H9 (cell line): ENCODE results near the gene APOBEC4. TPM values are rescaled to one million over a fixed set of nuclear protein-coding genes. Genes with fewer than 3 reads are reported as not detected.

Source experiments
- DNase-seq: peaks from one replicate; pipeline ENCODE4 v3.0.0-alpha.2; 2017
- H2AFZ ChIP-seq: one replicate; pipeline ENCODE4 v1.6.1; 2013; ENCODE audit warnings: mild to moderate bottlenecking, low read length, control low read depth, moderate library complexity
- H2AK5ac ChIP-seq: 2 replicates; pipeline ENCODE4 v1.6.1; 2013; ENCODE audit warnings: low read length, control low read depth, mixed read lengths; ENCODE audit not compliant: insufficient read length
- H2BK120ac ChIP-seq: one replicate; pipeline ENCODE4 v1.6.1; 2013; ENCODE audit warnings: low read depth, mild to moderate bottlenecking, low read length, control low read depth, inconsistent platforms; ENCODE audit not compliant: poor library complexity, severe bottlenecking
- H2BK12ac ChIP-seq: 2 replicates; pipeline ENCODE4 v1.6.1; 2013; ENCODE audit warnings: low read length, control low read depth, mixed read lengths, low read depth; ENCODE audit not compliant: insufficient read length
- H2BK15ac ChIP-seq: 2 replicates; pipeline ENCODE4 v1.6.1; 2013; ENCODE audit warnings: low read depth, low read length, control low read depth
- H2BK20ac ChIP-seq: one replicate; pipeline ENCODE4 v1.6.1; 2013; ENCODE audit warnings: low read depth, mild to moderate bottlenecking, low read length, control low read depth, inconsistent platforms; ENCODE audit not compliant: poor library complexity, severe bottlenecking
- H2BK5ac ChIP-seq: 2 replicates; pipeline ENCODE4 v1.6.1; 2013; ENCODE audit warnings: low read length, control low read depth, mixed read lengths; ENCODE audit not compliant: insufficient read length
- H3K14ac ChIP-seq: 2 replicates; pipeline ENCODE4 v1.6.1; 2013; ENCODE audit warnings: low read length, control low read depth; ENCODE audit not compliant: insufficient read depth
- H3K18ac ChIP-seq: 2 replicates; pipeline ENCODE4 v1.6.1; 2013; ENCODE audit warnings: low read depth, mild to moderate bottlenecking, mixed read lengths, low read length, control low read depth; ENCODE audit not compliant: insufficient read length
- H3K23ac ChIP-seq: 2 replicates; pipeline ENCODE4 v1.6.1; 2013; ENCODE audit warnings: low read length, control low read depth, mixed read lengths, low read depth; ENCODE audit not compliant: insufficient read length
- H3K23me2 ChIP-seq: 2 replicates; pipeline ENCODE4 v1.6.1; 2013; ENCODE audit warnings: low read depth, mild to moderate bottlenecking, mixed read lengths, low read length, control low read depth; ENCODE audit not compliant: insufficient read length, poor library complexity, severe bottlenecking
- H3K27ac ChIP-seq: 2 replicates; pipeline ENCODE4 v1.5.1; 2013; ENCODE audit warnings: low read length, control low read depth, mixed read lengths, low read depth; ENCODE audit not compliant: insufficient read length
- H3K27me3 ChIP-seq: 2 replicates; pipeline ENCODE4 v1.6.1; 2013; ENCODE audit warnings: low read length, control low read depth, inconsistent platforms; ENCODE audit not compliant: insufficient read depth
- H3K4ac ChIP-seq: 2 replicates; pipeline ENCODE4 v1.6.1; 2013; ENCODE audit warnings: low read depth, mild to moderate bottlenecking, control low read depth, inconsistent platforms, low read length, moderate library complexity
- H3K4me1 ChIP-seq: 2 replicates; pipeline ENCODE4 v1.6.1; 2013; ENCODE audit warnings: low read length, control low read depth, inconsistent platforms; ENCODE audit not compliant: insufficient read depth
- H3K4me2 ChIP-seq: 2 replicates; pipeline ENCODE4 v1.6.1; 2013; ENCODE audit warnings: low read length, control low read depth, mixed read lengths; ENCODE audit not compliant: insufficient read length, insufficient read depth
- H3K56ac ChIP-seq: 2 replicates; pipeline ENCODE4 v1.6.1; 2013; ENCODE audit warnings: low read depth, mild to moderate bottlenecking, mixed read lengths, low read length, control low read depth; ENCODE audit not compliant: insufficient read length
- H3K79me1 ChIP-seq: 2 replicates; pipeline ENCODE4 v1.6.1; 2013; ENCODE audit warnings: low read depth, mild to moderate bottlenecking, moderate library complexity, low read length, control low read depth, inconsistent platforms; ENCODE audit not compliant: insufficient read depth, poor library complexity, severe bottlenecking
- H3K79me2 ChIP-seq: 2 replicates; pipeline ENCODE4 v1.6.1; 2013; ENCODE audit warnings: low read length, control low read depth, inconsistent platforms; ENCODE audit not compliant: insufficient read depth
- H3K9ac ChIP-seq: 2 replicates; pipeline ENCODE4 v1.6.1; 2013; ENCODE audit warnings: low read length, control low read depth, mixed read lengths; ENCODE audit not compliant: insufficient read length; ENCODE audit errors: extremely low read depth
- H3K9me3 ChIP-seq: one replicate; pipeline ENCODE4 v1.6.1; 2013; ENCODE audit warnings: low read depth, low read length, inconsistent platforms; ENCODE audit not compliant: control insufficient read depth
- H3T11ph ChIP-seq: one replicate; pipeline ENCODE4 v1.6.1; 2013; ENCODE audit warnings: mild to moderate bottlenecking, low read length, control low read depth, inconsistent platforms
- H4K20me1 ChIP-seq: one replicate; pipeline ENCODE4 v1.6.1; 2013; ENCODE audit not compliant: control insufficient read depth, insufficient read length, insufficient read depth
- H4K5ac ChIP-seq: 2 replicates; pipeline ENCODE4 v1.6.1; 2013; ENCODE audit warnings: low read depth, mild to moderate bottlenecking, mixed read lengths, low read length, control low read depth; ENCODE audit not compliant: insufficient read length
- H4K8ac ChIP-seq: replicated peaks from 2 replicates; pipeline ENCODE4 v1.6.1; 2013; ENCODE audit warnings: low read length, control low read depth, mixed read lengths, low read depth; ENCODE audit not compliant: insufficient read length
- H4K91ac ChIP-seq: 2 replicates; pipeline ENCODE4 v1.6.1; 2013; ENCODE audit warnings: low read depth, mild to moderate bottlenecking, moderate library complexity, mixed read lengths, low read length, control low read depth; ENCODE audit not compliant: insufficient read length
- H3K27ac Mint-ChIP-seq, 3 experiments: 2 replicates in 2 of 3; 3 replicates in 1 of 3; pipeline ENCODE4 v1.8.0; 2020 to 2021; ENCODE audit warnings: mixed read lengths in 3 of 3, mild to moderate bottlenecking in 1 of 3, moderate library complexity in 1 of 3
- H3K27me3 Mint-ChIP-seq: 2 replicates; pipeline ENCODE4 v1.8.0; 2021; ENCODE audit warnings: low read depth, mild to moderate bottlenecking, moderate library complexity, mixed read lengths
- H3K36me3 Mint-ChIP-seq, 3 experiments: 2 replicates in 2 of 3; 3 replicates in 1 of 3; pipeline ENCODE4 v1.8.0; 2020 to 2021; ENCODE audit warnings: low read depth in 3 of 3, mixed read lengths in 3 of 3; ENCODE audit not compliant: insufficient read depth in 1 of 3
- H3K4me1 Mint-ChIP-seq, 2 experiments: 2 replicates each; pipeline ENCODE4 v1.8.0; 2020; ENCODE audit warnings: mixed read lengths in 2 of 2
- H3K4me3 Mint-ChIP-seq, 2 experiments: 2 replicates in 1 of 2; 3 replicates in 1 of 2; pipeline ENCODE4 v1.8.0; 2020 to 2021; ENCODE audit warnings: mild to moderate bottlenecking in 2 of 2, mixed read lengths in 2 of 2, moderate library complexity in 1 of 2
- H3K9me3 Mint-ChIP-seq, 2 experiments: 2 replicates in 1 of 2; 3 replicates in 1 of 2; pipeline ENCODE4 v1.8.0; 2020; ENCODE audit warnings: mild to moderate bottlenecking in 2 of 2, mixed read lengths in 2 of 2, moderate library complexity in 1 of 2
- CTCF ChIP-seq: fragments of 200-600 bp; sonication (generic); conservative IDR thresholded peaks from 3 replicates; pipeline ENCODE4 v1.8.0; 2021; ENCODE audit warnings: antibody characterized with exemption, mild to moderate bottlenecking
- WGBS: extraction: QIAGEN DNeasy Blood & Tissue Kit; methylation state at CpG from one replicate; pipeline ENCODE4 v1.1.7; 2013; ENCODE audit warnings: missing lambda C conversion rate, low lambda C conversion rate, mixed read lengths; ENCODE audit not compliant: insufficient read length; ENCODE audit errors: extremely low coverage; 5-methylcytosine and 5-hydroxymethylcytosine counted together
- total RNA-seq: library from RNA; stranded (reverse); gene quantifications from 2 replicates; pipeline ENCODE4 v1.2.1, GENCODE V29; 2021

Gene APOBEC4
- total RNA-seq, 1 experiment from 2014 or later: not detected

GRCh38 chr1:183633676-183634343, 19.3 kb downstream of the APOBEC4 start:
- Histone ChIP-seq H3K79me2 (no peaks in the 10 kb centered on the region), H3K56ac (no peak overlapping the region), H2BK15ac (no peak overlapping the region), H4K20me1 (no peaks in the 10 kb centered on the region), H2BK120ac (no peak overlapping the region), H3T11ph (no peak overlapping the region), H3K27ac (no peak overlapping the region), H3K23ac (no peak overlapping the region), H3K4me2 (peak overlapping the region; percentile 57), H2BK20ac (peak overlapping the region; percentile 97), H4K91ac (no peak overlapping the region), H3K9ac (no peak overlapping the region), H2BK5ac (no peak overlapping the region), H3K18ac (no peak overlapping the region), H4K8ac (no peak overlapping the region), H2AK5ac (no peak overlapping the region), H3K27me3 (no peaks in the 10 kb centered on the region; the same call in 1 of the 2 replicates), H2BK12ac (no peak overlapping the region), H3K23me2 (peaks cover 4% of the 10 kb centered on the region), H3K79me1 (no peaks in the 10 kb centered on the region), H4K5ac (no peak overlapping the region), H2AFZ (no peak overlapping the region), H3K4me1 (no peaks in the 10 kb centered on the region), H3K4ac (no peak overlapping the region), H3K14ac (no peak overlapping the region), H3K9me3 (no peaks in the 10 kb centered on the region)
- TF ChIP-seq CTCF: peak; percentile 60
- H3K27ac Mint-ChIP-seq: peak overlapping the region in 2 of 3 experiments; percentile 25 to 57; a peak in 1 of 7 replicates
- H3K36me3 Mint-ChIP-seq: peaks cover 11 to 22% (median 21%) of the 10 kb centered on the region in 3 experiments; a peak in 6 of 7 replicates
- WGBS: no CpG with 5 or more reads among the region's 1 CpG
- H3K4me1 Mint-ChIP-seq: peaks cover 35 to 36% of the 10 kb centered on the region in 2 experiments
- H3K27me3 Mint-ChIP-seq: peaks cover 14% of the 10 kb centered on the region
- DNase-seq: no peak
- H3K4me3 Mint-ChIP-seq: peak overlapping the region; percentile 99 to 100
- no peaks in the 10 kb centered on the region for H3K9me3 Mint-ChIP-seq
